Suprapubic skin (tissue), 4 donors: ENCODE data around the gene IFNL4. TPM values are rescaled to one million over a fixed set of nuclear protein-coding genes. Genes with fewer than 3 reads are reported as not detected.
"Not testable (repeated sequence)": the region's sequence is repeated elsewhere in the genome, so short reads cannot be mapped to it uniquely, and the experiment has no call there.

Source experiments
- DNase-seq, 2 donors: peaks; one replicate each; pipeline ENCODE4 v3.0.0-alpha.2; 2019; ENCODE audit warnings: low spot score in 2 of 2
- H3K27ac ChIP-seq: fragments of 200-600 bp; sonication (generic); one replicate; pipeline ENCODE4 v1.5.1; 2019
- H3K27me3 ChIP-seq: fragments of 200-600 bp; sonication (generic); one replicate; pipeline ENCODE4 v1.5.1; 2019
- H3K36me3 ChIP-seq: fragments of 200-600 bp; sonication (generic); one replicate; pipeline ENCODE4 v1.5.1; 2019
- H3K4me1 ChIP-seq: fragments of 200-600 bp; sonication (generic); one replicate; pipeline ENCODE4 v1.5.1; 2019
- H3K4me3 ChIP-seq: fragments of 200-600 bp; sonication (generic); one replicate; pipeline ENCODE4 v1.5.1; 2019; ENCODE audit warnings: mild to moderate bottlenecking
- H3K9me3 ChIP-seq: fragments of 200-600 bp; sonication (generic); one replicate; pipeline ENCODE4 v1.5.1; 2019
- CTCF ChIP-seq, 2 donors: fragments of 200-600 bp in 1 of 2; fragments of 450-650 bp in 1 of 2; sonication (generic) in 1 of 2; IDR thresholded peaks; one replicate each; pipeline ENCODE4 v1.5.1; 2016 to 2019; ENCODE audit warnings: antibody characterized with exemption in 2 of 2, mild to moderate bottlenecking in 1 of 2, moderate library complexity in 1 of 2
- EP300 ChIP-seq: sonication (generic); formaldehyde crosslinking; IDR thresholded peaks from one replicate; pipeline ENCODE4 v1.6.1; 2017; ENCODE audit warnings: antibody characterized with exemption
- POLR2A ChIP-seq, 2 donors: fragments of 450-650 bp; IDR thresholded peaks; one replicate each; pipeline ENCODE4 v1.6.1; 2017; ENCODE audit warnings: antibody characterized with exemption in 2 of 2, mild to moderate bottlenecking in 2 of 2, moderate library complexity in 2 of 2
- POLR2AphosphoS5 ChIP-seq, 3 donors: sonication (generic); formaldehyde crosslinking; IDR thresholded peaks; one replicate each; pipeline ENCODE4 v1.6.1; 2017; ENCODE audit warnings: antibody characterized with exemption in 3 of 3
- WGBS: methylation state at CpG from one replicate; pipeline ENCODE4 v1.1.5; 2018; 5-methylcytosine and 5-hydroxymethylcytosine counted together
- total RNA-seq, 4 donors: library from RNA; depleted of rRNA; stranded (reverse); fragments of >200 nt; gene quantifications; one replicate each; pipeline ENCODE4 v1.1.0, GENCODE V29; 2016

Gene IFNL4
- total RNA-seq, 4 donors from 2014 or later, result not detected

DNA sequence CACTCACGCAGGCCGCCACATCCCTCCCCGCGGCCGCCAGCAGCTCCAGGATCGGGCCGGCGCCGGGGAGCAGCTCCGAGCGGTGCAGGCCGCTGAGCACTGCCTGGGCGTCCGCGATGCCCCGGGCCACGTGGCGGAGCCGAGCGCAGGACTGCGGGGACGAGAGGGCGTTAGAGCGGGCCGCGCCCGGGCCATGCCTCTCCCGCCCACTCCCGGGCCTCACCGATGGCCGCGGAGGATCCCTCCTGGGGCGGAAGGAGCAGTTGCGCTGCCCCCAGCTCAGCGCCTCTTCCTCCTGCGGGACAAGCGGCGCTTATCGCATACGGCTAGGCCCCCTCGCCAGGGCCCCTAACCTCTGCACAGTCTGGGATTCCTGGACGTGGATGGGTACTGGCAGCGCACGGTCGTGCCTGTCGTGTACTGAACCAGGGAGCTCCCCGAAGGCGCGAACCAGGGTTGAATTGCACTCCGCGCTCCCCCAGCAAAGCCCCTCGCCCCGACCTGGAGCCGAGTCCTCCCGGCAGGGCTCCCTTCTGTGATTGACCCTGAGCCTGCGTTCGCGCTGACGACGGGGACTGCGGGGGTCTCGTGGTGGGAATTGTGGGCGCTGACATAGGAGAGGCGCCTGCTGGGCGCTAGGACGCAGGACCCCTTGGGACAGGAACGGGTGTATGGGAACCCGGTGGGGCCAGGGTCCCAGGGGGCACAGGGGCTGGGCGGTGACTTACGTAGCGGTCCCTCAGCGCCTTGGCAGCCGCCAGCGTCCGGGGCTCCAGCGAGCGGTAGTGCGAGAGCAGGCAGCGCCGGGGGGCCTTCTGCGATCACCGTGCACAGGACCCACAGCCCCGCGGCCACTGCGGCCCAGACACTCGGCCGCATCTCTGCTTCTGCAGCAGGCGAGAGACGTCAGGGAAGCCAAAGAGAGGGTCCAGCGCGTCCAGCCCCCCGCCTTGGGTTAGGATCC is 673 bp downstream of the IFNL4 start:
- TF ChIP-seq CTCF (IDR thresholded peaks at IDR 0.05) (no peak), POLR2AphosphoS5 (IDR thresholded peaks at IDR 0.05) (no peak), EP300 (no peak), POLR2A (IDR thresholded peaks at IDR 0.05) (no peak)
- no peaks in the 10 kb centered on the region for H3K36me3 ChIP-seq
- no peak for DNase-seq
- WGBS, result 0% methylated on average over 7 of the region's 92 CpGs
- H3K4me1 ChIP-seq, result peaks cover 13% of the 10 kb centered on the region
- H3K27ac ChIP-seq, result no peak overlapping the region
- no peaks in the 10 kb centered on the region for H3K9me3 ChIP-seq
- peaks cover 41% of the 10 kb centered on the region for H3K27me3 ChIP-seq
- peak overlapping the region; percentile 15 for H3K4me3 ChIP-seq

GRCh38 chr19:39246951-39247669 is 1.5 kb downstream of the IFNL4 start:
- Histone ChIP-seq H3K4me1 (peaks cover 13% of the 10 kb centered on the region), H3K27ac (no peak overlapping the region), H3K27me3 (peaks cover 41% of the 10 kb centered on the region), H3K4me3 (peak overlapping the region; percentile 15), H3K9me3 (no peaks in the 10 kb centered on the region), H3K36me3 (no peaks in the 10 kb centered on the region)
- no peak for TF ChIP-seq POLR2AphosphoS5 (IDR thresholded peaks at IDR 0.05)
- no peak for TF ChIP-seq POLR2A (IDR thresholded peaks at IDR 0.05)
- no peak for DNase-seq
- 12% methylated on average over 20 of the region's 42 CpGs for WGBS

DNA sequence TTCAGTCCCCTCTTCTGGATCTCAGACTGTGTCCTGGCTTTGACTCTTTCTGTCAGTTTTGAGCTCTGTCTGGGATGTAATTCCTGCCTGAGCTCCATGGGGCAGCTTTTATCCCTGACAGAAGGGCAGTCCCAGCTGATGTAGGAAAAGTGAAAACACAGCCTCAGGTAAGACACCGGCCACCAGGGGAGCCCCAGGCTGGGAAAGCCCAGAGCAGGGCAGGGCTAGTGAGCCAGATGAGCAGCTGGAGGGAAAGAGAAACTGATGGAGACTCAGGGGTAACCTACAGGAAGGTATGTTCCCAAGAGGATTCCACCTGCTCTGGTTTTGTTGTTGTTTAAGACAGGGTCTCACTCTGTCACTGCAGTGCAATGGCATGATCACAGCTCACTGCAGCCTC is 3.5 kb downstream of the IFNL4 start:
- not testable (repeated sequence) for H3K27ac ChIP-seq, H3K4me3 ChIP-seq, H3K36me3 ChIP-seq, H3K9me3 ChIP-seq, DNase-seq
- no CpG with 5 or more reads among the region's 1 CpG for WGBS
- Histone ChIP-seq H3K27me3 (peaks cover 46% of the 10 kb centered on the region), H3K4me1 (peaks cover 13% of the 10 kb centered on the region)

DNA sequence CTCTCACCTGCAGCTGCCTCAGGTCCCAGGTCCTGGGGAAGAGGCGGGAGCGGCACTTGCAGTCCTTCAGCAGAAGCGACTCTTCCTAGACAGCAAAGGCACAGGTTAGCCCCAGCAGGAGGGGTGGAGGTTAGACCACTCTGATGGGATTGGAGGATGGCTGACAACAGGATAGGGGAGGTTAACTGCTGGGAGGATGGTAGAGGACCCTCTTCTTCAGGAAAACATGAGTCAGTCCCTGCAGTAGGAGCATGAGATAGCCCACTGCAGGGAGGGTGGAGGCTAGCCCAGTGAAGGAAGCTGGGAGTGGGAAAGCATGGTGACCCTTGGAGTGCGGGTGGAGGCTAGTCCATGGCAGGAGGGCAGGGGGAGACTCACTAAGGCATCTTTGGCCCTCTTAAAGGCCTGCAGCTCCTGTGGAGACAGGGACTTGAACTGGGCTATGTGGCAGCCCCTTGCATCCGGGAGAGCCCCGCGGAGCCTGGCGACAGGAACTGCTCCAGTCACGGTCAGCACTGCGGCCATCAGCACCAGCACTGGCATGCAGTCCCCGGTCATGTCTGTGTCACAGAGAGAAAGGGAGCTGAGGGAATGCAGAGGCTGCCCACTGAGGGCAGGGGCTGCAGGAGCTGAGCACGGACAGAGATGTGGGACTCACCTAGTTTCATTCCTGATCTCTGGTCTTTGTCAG is 4.1 kb downstream of the IFNL4 start, which contains the start of gene IFNL3:
Gene IFNL3, minus strand, starts transcription at position 597 of the 691 bp plus-strand sequence. Its CDS starts 39 bp downstream, at position 558.
- not testable (repeated sequence) for H3K27ac ChIP-seq, H3K9me3 ChIP-seq, H3K36me3 ChIP-seq, DNase-seq, H3K4me3 ChIP-seq
- WGBS, result 95% methylated on average over 4 of the region's 12 CpGs
- H3K27me3 ChIP-seq, result peaks cover 40% of the 10 kb centered on the region
- H3K4me1 ChIP-seq, result peaks cover 13% of the 10 kb centered on the region

DNA sequence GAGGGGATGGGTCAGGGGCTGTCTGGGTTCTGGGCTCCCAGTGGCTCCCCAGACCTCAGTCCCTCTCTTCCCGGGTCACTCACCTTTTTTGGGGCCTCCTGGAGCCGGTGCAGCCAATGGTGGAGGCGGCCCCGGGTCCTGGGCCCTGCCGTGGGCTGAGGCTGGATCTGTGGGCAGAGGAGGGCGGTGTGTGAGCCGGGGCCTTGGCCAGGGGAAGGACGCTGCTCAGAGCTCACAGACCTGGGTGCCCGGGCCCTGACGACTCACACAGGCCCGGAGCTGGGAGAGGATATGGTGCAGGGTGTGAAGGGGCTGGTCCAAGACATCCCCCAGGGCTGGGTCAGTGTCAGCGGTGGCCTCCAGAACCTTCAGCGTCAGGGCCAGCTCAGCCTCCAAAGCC is 4.9 kb downstream of the IFNL4 start:
- H3K9me3 ChIP-seq, DNase-seq, H3K36me3 ChIP-seq, H3K4me3 ChIP-seq, H3K27ac ChIP-seq: not testable (repeated sequence)
- Histone ChIP-seq H3K27me3 (peaks cover 32% of the 10 kb centered on the region), H3K4me1 (peaks cover 13% of the 10 kb centered on the region)
- WGBS, result 79% methylated on average over 13 of the region's 13 CpGs

DNA sequence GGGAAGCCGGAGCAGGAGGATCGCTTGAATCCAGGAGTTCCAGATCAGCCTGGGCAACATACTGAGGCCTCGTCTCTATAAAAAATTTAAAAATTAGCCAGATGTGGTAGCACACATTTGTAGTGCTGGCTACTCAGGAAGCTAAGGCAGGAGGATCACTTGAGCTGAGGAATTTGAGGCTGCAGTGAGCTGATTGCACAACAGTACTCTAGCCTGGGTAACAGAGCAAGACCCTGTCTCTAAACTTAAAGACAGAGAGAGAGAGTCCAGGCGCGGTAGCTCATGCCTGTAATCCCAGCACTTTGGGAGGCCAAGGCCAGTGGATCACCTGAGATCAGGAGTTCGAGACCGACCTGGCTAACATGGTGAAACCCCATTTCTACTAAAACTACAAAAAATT is 8.2 kb downstream of the IFNL4 start:
- 93% methylated on average over 7 of the region's 7 CpGs for WGBS
- no peaks in the 10 kb centered on the region for H3K36me3 ChIP-seq
- no peak for TF ChIP-seq CTCF (IDR thresholded peaks at IDR 0.05)
- TF ChIP-seq POLR2AphosphoS5 (IDR thresholded peaks at IDR 0.05), result no peak
- TF ChIP-seq POLR2A (IDR thresholded peaks at IDR 0.05), result no peak
- no peak for TF ChIP-seq EP300

DNA sequence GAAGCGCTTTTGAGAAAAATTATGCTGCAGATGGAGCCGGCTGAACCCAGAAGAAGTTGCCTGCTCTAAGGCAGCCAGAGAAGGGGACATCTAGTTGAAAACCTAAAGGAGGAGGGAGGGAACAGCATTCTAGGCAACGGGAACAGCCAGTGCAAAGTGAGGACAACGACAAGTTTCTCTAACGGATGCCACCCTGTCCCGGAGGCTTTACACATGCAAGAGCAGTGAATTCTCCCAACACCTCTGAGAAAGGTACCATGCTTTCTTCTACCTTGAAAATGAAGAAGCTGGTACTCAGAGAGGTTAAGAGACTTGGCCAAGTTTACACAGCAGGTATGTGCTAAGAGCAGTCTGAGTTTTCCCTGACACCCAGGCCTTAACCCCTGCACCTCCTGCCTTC is 9.7 kb downstream of the IFNL4 start:
- H3K27me3 ChIP-seq, result peaks cover 16% of the 10 kb centered on the region
- peaks cover 5% of the 10 kb centered on the region for H3K4me1 ChIP-seq
- TF ChIP-seq CTCF (IDR thresholded peaks at IDR 0.05) (no peak), POLR2A (IDR thresholded peaks at IDR 0.05) (no peak), POLR2AphosphoS5 (IDR thresholded peaks at IDR 0.05) (no peak), EP300 (no peak)
- no peaks in the 10 kb centered on the region for H3K9me3 ChIP-seq
- DNase-seq, result no peak
- no peak overlapping the region for H3K4me3 ChIP-seq
- H3K27ac ChIP-seq, result no peak overlapping the region
- 81% methylated on average over 6 of the region's 6 CpGs for WGBS
- no peaks in the 10 kb centered on the region for H3K36me3 ChIP-seq

More for the DNA sequence above, 8.2 kb downstream of the IFNL4 start:
- no peaks in the 10 kb centered on the region for H3K9me3 ChIP-seq
- H3K27me3 ChIP-seq, result peaks cover 15% of the 10 kb centered on the region
- H3K4me1 ChIP-seq, result peaks cover 5% of the 10 kb centered on the region
- no peak overlapping the region for H3K27ac ChIP-seq
- no peak overlapping the region for H3K4me3 ChIP-seq
- no peak for DNase-seq
